Naive thymus-derived CD8-positive, alpha-beta T cell (primary cell): ENCODE measurements around the gene CCNL2. TPM values are rescaled to one million over a fixed set of nuclear protein-coding genes. Genes with fewer than 3 reads are reported as not detected.

Experiments
- ATAC-seq, 2 donors: fragments of 150-1000 bp; cut with Tn5 transposase in 1 of 2; sonication (Bioruptor Pico), chemical (Tn5 transposase) in 1 of 2; 1 replicate in 1 of 2; 2 replicates in 1 of 2; pipeline ENCODE4 v1.10.0; 2021; ENCODE audit warnings: mild to moderate bottlenecking in 2 of 2, moderate library complexity in 2 of 2
- POLR2A ChIA-PET: fragments of 350-600 bp; sonication (Branson Sonifier 250); formaldehyde crosslinking; loops from one replicate; lab custom pipeline; 2021; ENCODE audit warnings: antibody characterized with exemption; lab: Charles Lee
- DNase-seq, 10 donors: peaks; one replicate each; pipeline versions ENCODE4 v3.0.0 to v3.0.0-alpha.2; 2020 to 2022
- H3K27ac Mint-ChIP-seq, 10 donors: one replicate each; pipeline ENCODE4 v1.8.0; 2020 to 2022; ENCODE audit warnings: mild to moderate bottlenecking in 10 of 10, mixed read lengths in 10 of 10, moderate library complexity in 4 of 10, inconsistent platforms in 1 of 10
- H3K27me3 Mint-ChIP-seq, 5 donors: one replicate each; pipeline ENCODE4 v1.8.0; 2021 to 2022; ENCODE audit warnings: mixed read lengths in 5 of 5
- H3K36me3 Mint-ChIP-seq, 3 donors: one replicate each; pipeline ENCODE4 v1.8.0; 2020 to 2022; ENCODE audit warnings: mixed read lengths in 3 of 3, mild to moderate bottlenecking in 2 of 3, inconsistent platforms in 1 of 3
- H3K4me1 Mint-ChIP-seq, 4 donors: one replicate each; pipeline ENCODE4 v1.8.0; 2021 to 2022; ENCODE audit warnings: mixed read lengths in 4 of 4
- H3K4me3 Mint-ChIP-seq, 10 donors: one replicate each; pipeline ENCODE4 v1.8.0; 2020 to 2022; ENCODE audit warnings: mild to moderate bottlenecking in 10 of 10, mixed read lengths in 10 of 10, moderate library complexity in 6 of 10, inconsistent platforms in 1 of 10
- H3K9me3 Mint-ChIP-seq, 9 donors: one replicate each; pipeline ENCODE4 v1.8.0; 2020 to 2022; ENCODE audit warnings: mixed read lengths in 9 of 9, mild to moderate bottlenecking in 3 of 9, inconsistent platforms in 1 of 9, moderate library complexity in 1 of 9
- microRNA-seq: library from miRNA; unstranded; fragments of <30 nt; microRNA quantifications from one replicate; pipeline ENCODE4 v1.2.0, GENCODE V29; 2022; ENCODE audit warnings: borderline microRNAs expressed
- polyA plus RNA-seq, 3 donors: library from polyadenylated mRNA; unstranded; fragments of 300-500 nt; fragmentation: Illumina TruSeq; gene quantifications; one replicate each; pipeline ENCODE4 v1.2.3, GENCODE V29; 2021
- total RNA-seq, 8 experiments: library from RNA in 2 of 8; stranded (reverse) in 2 of 8; gene quantifications; one replicate each; pipeline ENCODE4 v1.2.3 and lab custom pipeline; 2021 to 2026

CCNL2 gene
- total and polyA plus RNA-seq, 5 experiments from 2014 or later, result 13.4 to 406 (median 28.1) TPM

- ATAC-seq (no peak), DNase-seq (no peak)
- Mint-ChIP-seq H3K27me3 (no peaks in the 10 kb centered on the region), H3K9me3 (no peaks in the 10 kb centered on the region), H3K36me3 (no peaks in the 10 kb centered on the region), H3K27ac (peak overlapping the region in 1 of 10 donors; percentile 34), H3K4me3 (no peak overlapping the region), H3K4me1 (peaks cover 0 to 1% (median 0%) of the 10 kb centered on the region in 4 donors)
- POLR2A ChIA-PET, result interaction anchor here (2.8 kb wide), 1 partner anchor 11 kb away, joined by 8 read pairs; the partner anchor contains the start of gene DVL1
These were observed 62.0 kb downstream of the CCNL2 start for GRCh38 chr1:1336931-1337792.

- DNase-seq, result no peak
- no peak overlapping the region for H3K27ac Mint-ChIP-seq
- POLR2A ChIA-PET, result interaction anchor here (2.8 kb wide), 1 partner anchor 12 kb away, joined by 8 read pairs; the partner anchor contains the start of gene DVL1
- H3K36me3 Mint-ChIP-seq, result no peaks in the 10 kb centered on the region
- peaks cover 0 to 1% (median 0%) of the 10 kb centered on the region in 4 donors for H3K4me1 Mint-ChIP-seq
- no peaks in the 10 kb centered on the region for H3K27me3 Mint-ChIP-seq
- ATAC-seq, result no peak
- no peaks in the 10 kb centered on the region for H3K9me3 Mint-ChIP-seq
- H3K4me3 Mint-ChIP-seq, result no peak overlapping the region
These were observed 62.7 kb downstream of the CCNL2 start for GRCh38 chr1:1336446-1336845.

- DNase-seq (no peak), ATAC-seq (no peak)
- POLR2A ChIA-PET, result interaction anchor here (2.8 kb wide), 1 partner anchor 12 kb away, joined by 8 read pairs; the partner anchor contains the start of gene DVL1
- H3K27me3 Mint-ChIP-seq, result no peaks in the 10 kb centered on the region
- no peak overlapping the region for H3K4me3 Mint-ChIP-seq
- no peaks in the 10 kb centered on the region for H3K36me3 Mint-ChIP-seq
- H3K4me1 Mint-ChIP-seq, result peaks cover 0 to 1% (median 0%) of the 10 kb centered on the region in 4 donors
- no peaks in the 10 kb centered on the region for H3K9me3 Mint-ChIP-seq
- no peak overlapping the region for H3K27ac Mint-ChIP-seq
These were observed 63.3 kb downstream of the CCNL2 start for GRCh38 chr1:1335792-1336248.

Small RNAs within 50 kb of the gene (microRNA-seq; reads per million reads assigned to microRNA genes)
- gene MIR6808, result 1.7 reads per million

Other genes starting within 250 kb of the CCNL2 start
- not detected for gene TTLL10, start 225.5 kb downstream of the CCNL2 start, total RNA-seq
- gene TTLL10, start 225.5 kb downstream of the CCNL2 start, polyA plus RNA-seq, result not detected
- 1 to 10 TPM; 1.5 to 1.6 TPM for gene TNFRSF18, start 192.7 kb downstream of the CCNL2 start, total RNA-seq
- 1 to 10 TPM in 1 of 3 donors, not detected in 2; 2.3 TPM for gene TNFRSF18, start 192.7 kb downstream of the CCNL2 start, polyA plus RNA-seq
- under 1 TPM; 0.44 to 0.73 TPM for gene TNFRSF4, start 185.2 kb downstream of the CCNL2 start, total RNA-seq
- under 1 TPM; 0.30 to 0.62 (median 0.30) TPM for gene TNFRSF4, start 185.2 kb downstream of the CCNL2 start, polyA plus RNA-seq
- 100 to 1,000 TPM; 110 to 115 TPM for gene SDF4, start 167.3 kb downstream of the CCNL2 start, total RNA-seq
- 10 to 100 TPM; 73.8 to 86.3 (median 76.7) TPM for gene SDF4, start 167.3 kb downstream of the CCNL2 start, polyA plus RNA-seq
- gene B3GALT6, start 167.1 kb downstream of the CCNL2 start, total RNA-seq, result 10 to 100 TPM; 21.4 to 23.6 TPM
- gene B3GALT6, start 167.1 kb downstream of the CCNL2 start, polyA plus RNA-seq, result 10 to 100 TPM in 2 of 3 donors, 1 to 10 TPM in 1; 8.8 to 24.6 (median 14.6) TPM
- 1 to 10 TPM; 5.0 to 7.1 TPM for gene C1QTNF12, start 152.6 kb downstream of the CCNL2 start, total RNA-seq
- under 1 TPM in 1 of 3 donors, not detected in 2; 0.22 TPM for gene C1QTNF12, start 152.6 kb downstream of the CCNL2 start, polyA plus RNA-seq
- gene UBE2J2, start 125.5 kb downstream of the CCNL2 start, total RNA-seq, result 100 to 1,000 TPM; 104 to 105 TPM
- gene UBE2J2, start 125.5 kb downstream of the CCNL2 start, polyA plus RNA-seq, result 10 to 100 TPM; 84.7 to 92.9 (median 85.8) TPM
- gene SCNN1D, start 118.9 kb downstream of the CCNL2 start, total RNA-seq, result 10 to 100 TPM; 11.8 to 17.4 TPM
- under 1 TPM in 2 of 3 donors, not detected in 1; 0.06 to 0.58 TPM for gene SCNN1D, start 118.9 kb downstream of the CCNL2 start, polyA plus RNA-seq
- gene ACAP3, start 91.4 kb downstream of the CCNL2 start, total RNA-seq, result 10 to 100 TPM; 65.3 to 69.1 TPM
- 1 to 10 TPM; 2.0 to 6.7 (median 3.5) TPM for gene ACAP3, start 91.4 kb downstream of the CCNL2 start, polyA plus RNA-seq
- 10 to 100 TPM; 19.6 to 23.4 TPM for gene PUSL1, start 90.7 kb downstream of the CCNL2 start, total RNA-seq
- gene PUSL1, start 90.7 kb downstream of the CCNL2 start, polyA plus RNA-seq, result 10 to 100 TPM; 14.5 to 18.2 (median 17.7) TPM
- gene INTS11, start 74.7 kb downstream of the CCNL2 start, total RNA-seq, result 100 to 1,000 TPM; 171 to 174 TPM
- gene INTS11, start 74.7 kb downstream of the CCNL2 start, polyA plus RNA-seq, result 10 to 100 TPM; 51.7 to 65.1 (median 59.9) TPM
- 10 to 100 TPM; 25.5 to 25.9 TPM for gene CPTP, start 74.5 kb downstream of the CCNL2 start, total RNA-seq
- gene CPTP, start 74.5 kb downstream of the CCNL2 start, polyA plus RNA-seq, result 10 to 100 TPM in 2 of 3 donors, 1 to 10 TPM in 1; 9.3 to 19.9 (median 11.6) TPM
- 1 to 10 TPM; 2.7 to 3.0 TPM for gene TAS1R3, start 68.1 kb downstream of the CCNL2 start, total RNA-seq
- gene TAS1R3, start 68.1 kb downstream of the CCNL2 start, polyA plus RNA-seq, result under 1 TPM in 1 of 3 donors, not detected in 2; 0.10 TPM
- 10 to 100 TPM; 41.9 to 53.3 TPM for gene DVL1, start 49.9 kb downstream of the CCNL2 start, total RNA-seq
- 1 to 10 TPM in 2 of 3 donors, under 1 TPM in 1; 0.99 to 2.0 (median 1.4) TPM for gene DVL1, start 49.9 kb downstream of the CCNL2 start, polyA plus RNA-seq
- gene MXRA8, start 40.8 kb downstream of the CCNL2 start, total RNA-seq, result 1 to 10 TPM; 7.4 to 7.7 TPM
- 10 to 100 TPM in 2 of 3 donors, 1 to 10 TPM in 1; 7.4 to 22.0 (median 19.7) TPM for gene MXRA8, start 40.8 kb downstream of the CCNL2 start, polyA plus RNA-seq
- 10 to 100 TPM; 68.0 to 70.3 TPM for gene AURKAIP1, start 24.1 kb downstream of the CCNL2 start, total RNA-seq
- gene AURKAIP1, start 24.1 kb downstream of the CCNL2 start, polyA plus RNA-seq, result 100 to 1,000 TPM; 146 to 169 (median 168) TPM
- 100 to 1,000 TPM; 162 to 165 TPM for gene MRPL20, start 8.0 kb upstream of the CCNL2 start, total RNA-seq
- 100 to 1,000 TPM; 203 to 233 (median 224) TPM for gene MRPL20, start 8.0 kb upstream of the CCNL2 start, polyA plus RNA-seq
- not detected for gene ANKRD65, start 21.9 kb upstream of the CCNL2 start, total RNA-seq
- gene ANKRD65, start 21.9 kb upstream of the CCNL2 start, polyA plus RNA-seq, result not detected
- gene VWA1, start 36.4 kb upstream of the CCNL2 start, total RNA-seq, result not detected
- gene VWA1, start 36.4 kb upstream of the CCNL2 start, polyA plus RNA-seq, result not detected
- gene ATAD3C, start 50.4 kb upstream of the CCNL2 start, total RNA-seq, result under 1 TPM; 0.49 to 0.70 TPM
- gene ATAD3C, start 50.4 kb upstream of the CCNL2 start, polyA plus RNA-seq, result 1 to 10 TPM in 2 of 3 donors, under 1 TPM in 1; 0.04 to 3.1 (median 2.1) TPM
- gene ATAD3B, start 72.4 kb upstream of the CCNL2 start, total RNA-seq, result 10 to 100 TPM; 47.3 to 50.9 TPM
- gene ATAD3B, start 72.4 kb upstream of the CCNL2 start, polyA plus RNA-seq, result 1 to 10 TPM; 2.4 to 5.6 (median 2.6) TPM
- gene ATAD3A, start 112.8 kb upstream of the CCNL2 start, total RNA-seq, result 10 to 100 TPM; 24.7 to 27.5 TPM
- gene ATAD3A, start 112.8 kb upstream of the CCNL2 start, polyA plus RNA-seq, result 10 to 100 TPM in 1 of 3 donors, 1 to 10 TPM in 2; 7.7 to 15.3 (median 8.5) TPM
- gene TMEM240, start 141.3 kb upstream of the CCNL2 start, total RNA-seq, result 1 to 10 TPM; 3.4 TPM
- gene TMEM240, start 141.3 kb upstream of the CCNL2 start, polyA plus RNA-seq, result not detected
- 100 to 1,000 TPM; 158 to 162 TPM for gene SSU72, start 175.5 kb upstream of the CCNL2 start, total RNA-seq
- 100 to 1,000 TPM; 219 to 290 (median 248) TPM for gene SSU72, start 175.5 kb upstream of the CCNL2 start, polyA plus RNA-seq
- 1 to 10 TPM; 3.7 to 3.8 TPM for gene FNDC10, start 200.8 kb upstream of the CCNL2 start, total RNA-seq
- 1 to 10 TPM in 1 of 3 donors, under 1 TPM in 2; 0.75 to 2.4 (median 0.89) TPM for gene FNDC10, start 200.8 kb upstream of the CCNL2 start, polyA plus RNA-seq
- gene MIB2, start 216.2 kb upstream of the CCNL2 start, total RNA-seq, result 100 to 1,000 TPM; 109 to 122 TPM
- gene MIB2, start 216.2 kb upstream of the CCNL2 start, polyA plus RNA-seq, result 10 to 100 TPM; 23.6 to 31.1 (median 27.2) TPM
- gene MMP23B, start 232.8 kb upstream of the CCNL2 start, total RNA-seq, result 1 to 10 TPM; 3.6 to 6.1 TPM
- gene MMP23B, start 232.8 kb upstream of the CCNL2 start, polyA plus RNA-seq, result 1 to 10 TPM in 2 of 3 donors, not detected in 1; 1.1 to 2.4 TPM